GM12878 (cell line): ENCODE measurements around the gene IL32. TPM values are rescaled to one million over a fixed set of nuclear protein-coding genes. Genes with fewer than 3 reads are reported as not detected.

ENCODE experiments used
- ATAC-seq: fragments of 200-7000 bp; cut with Tn5 transposase; 3 replicates; pipeline ENCODE4 v1.9.1; 2020; ENCODE audit warnings: mild to moderate bottlenecking, moderate library complexity
- BruUV-seq: library from RNA; stranded (reverse); fragments of 400-500 nt; replicated peaks from 2 replicates; lab custom pipeline; 2021; lab: Mats Ljungman, UMichigan
- CTCF ChIA-PET: fragments of 300-600 bp; sonication (Branson Sonifier 250); formaldehyde crosslinking; extraction: SDS; loops from one replicate; lab custom pipeline; 2021; ENCODE audit warnings: inconsistent platforms; lab: Yijun Ruan, JAX
- POLR2A ChIA-PET: fragments of 350-600 bp; formaldehyde crosslinking; extraction: SDS; loops from one replicate; lab custom pipeline; 2021; ENCODE audit warnings: inconsistent platforms; lab: Charles Lee
- RAD21 ChIA-PET: fragments of 300-600 bp; sonication (Branson Sonifier 250); formaldehyde crosslinking; loops from one replicate; lab custom pipeline; 2023; ENCODE audit warnings: antibody characterized with exemption; ENCODE audit not compliant: unreplicated experiment; lab: Charles Lee
- SMC1A ChIA-PET: fragments of 300-600 bp; sonication (Branson Sonifier 250); formaldehyde crosslinking; loops from one replicate; lab custom pipeline; 2023; ENCODE audit not compliant: unreplicated experiment, uncharacterized antibody; lab: Charles Lee
- DNase-seq: peaks from one replicate; pipeline ENCODE4 v3.0.0-alpha.2; 2011; ENCODE audit warnings: low read depth, low spot score
- FAIRE-seq: peaks from 3 replicates; lab custom pipeline; 2011; peaks lifted over from hg19 to GRCh38; lab: Jason Lieb, UNC
- H2AFZ ChIP-seq: 2 replicates; pipeline ENCODE4 v1.6.0; 2011; ENCODE audit warnings: low read depth, low read length, control low read depth; ENCODE audit not compliant: control insufficient read depth
- H3K27ac ChIP-seq: 2 replicates; pipeline ENCODE4 v1.5.1; 2011; ENCODE audit warnings: control low read depth; ENCODE audit not compliant: control insufficient read depth, insufficient read depth
- H3K27me3 ChIP-seq, 2 experiments: replicated peaks in 1 of 2; 2 replicates each; pipeline versions ENCODE4 v1.6.0 to v1.6.1; 2011; ENCODE audit warnings: low read length in 1 of 2; ENCODE audit not compliant: control insufficient read depth in 2 of 2, insufficient read depth in 2 of 2
- H3K36me3 ChIP-seq, 2 experiments: 2 replicates each; pipeline ENCODE4 v1.5.1; 2011; ENCODE audit warnings: low read length in 1 of 2; ENCODE audit not compliant: control insufficient read depth in 2 of 2, insufficient read depth in 2 of 2
- H3K4me1 ChIP-seq: 2 replicates; pipeline ENCODE4 v1.6.1; 2011; ENCODE audit warnings: mild to moderate bottlenecking, low read length, moderate library complexity, mixed read lengths; ENCODE audit not compliant: control insufficient read depth, insufficient read depth
- H3K4me2 ChIP-seq: 2 replicates; pipeline ENCODE4 v1.6.0; 2011; ENCODE audit warnings: control low read depth; ENCODE audit not compliant: control insufficient read depth, insufficient read depth
- H3K4me3 ChIP-seq: fragments of 200-600 bp; sonication (generic); 2 replicates; pipeline ENCODE4 v1.5.1; 2016
- H3K79me2 ChIP-seq: 2 replicates; pipeline ENCODE4 v1.6.0; 2011; ENCODE audit warnings: low read length; ENCODE audit not compliant: control insufficient read depth, insufficient read depth
- H3K9ac ChIP-seq: 2 replicates; pipeline ENCODE4 v1.8.0; 2011; ENCODE audit warnings: low read length, control low read depth, mixed read lengths; ENCODE audit not compliant: control insufficient read depth, insufficient read depth
- H3K9me3 ChIP-seq: replicated peaks from 3 replicates; pipeline ENCODE4 v1.5.1; 2011; ENCODE audit warnings: mild to moderate bottlenecking, low read length; ENCODE audit not compliant: control insufficient read depth, insufficient read depth
- H4K20me1 ChIP-seq: 2 replicates; pipeline ENCODE4 v1.6.0; 2011; ENCODE audit not compliant: control insufficient read depth, insufficient read depth
- BRCA1 ChIP-seq: IDR thresholded peaks from 2 replicates; pipeline ENCODE4 v1.6.1; 2011; ENCODE audit warnings: low read depth, low read length, improper control_type of control experiment
- CEBPB ChIP-seq, 2 experiments: fragments of 150-350 bp in 1 of 2; IDR thresholded peaks; 2 replicates each; pipeline ENCODE4 v1.6.1; 2012 to 2014; ENCODE audit warnings: low read depth in 2 of 2, low read length in 2 of 2, borderline replicate concordance in 1 of 2, inconsistent platforms in 1 of 2
- CREB1 ChIP-seq: IDR thresholded peaks from 2 replicates; pipeline ENCODE4 v1.6.1; 2012; ENCODE audit warnings: low read depth, mild to moderate bottlenecking, inconsistent platforms
- MEF2A ChIP-seq: IDR thresholded peaks from 2 replicates; pipeline ENCODE4 v1.6.1; 2011; ENCODE audit warnings: low read depth, mild to moderate bottlenecking, low read length, moderate library complexity; ENCODE audit not compliant: insufficient read depth
- MXI1 ChIP-seq: fragments of 150-350 bp; IDR thresholded peaks from 2 replicates; pipeline ENCODE4 v1.6.1; 2011; ENCODE audit warnings: low read depth, mild to moderate bottlenecking, inconsistent platforms, low read length, improper control_type of control experiment
- RAD51 ChIP-seq: fragments of 450-650 bp; IDR thresholded peaks from 2 replicates; pipeline ENCODE4 v1.6.1; 2016; ENCODE audit warnings: moderate library complexity, mild to moderate bottlenecking, inconsistent platforms
- SMARCA5 ChIP-seq: fragments of 450-650 bp; IDR thresholded peaks from 2 replicates; pipeline ENCODE4 v1.6.1; 2017; ENCODE audit warnings: mild to moderate bottlenecking
- WGBS: methylation state at CpG from one replicate; pipeline ENCODE4 v1.1.6; 2016; ENCODE audit warnings: low lambda C conversion rate; ENCODE audit not compliant: insufficient replicate concordance, insufficient coverage; ENCODE audit errors: missing lambda C conversion rate; 5-methylcytosine and 5-hydroxymethylcytosine counted together
- in situ Hi-C: fragments of 300-500 bp; cut with MboI; formaldehyde crosslinking; loops from 9 replicates; pipeline ENCODE4 v1.14.3; 2018; ENCODE audit warnings: mixed read lengths
- intact Hi-C: fragments of 100-400 bp; cut with micrococcal nuclease; formaldehyde crosslinking; loops from one replicate; pipeline ENCODE4 v1.14.2; 2022; ENCODE audit not compliant: unreplicated experiment
- polyA plus RNA-seq, 11 experiments: library from polyadenylated mRNA; depleted of rRNA in 4 of 11; unstranded in 6 of 11; stranded (reverse) in 5 of 11; fragments of >200 nt; fragmentation: Nextera tagmentation in 4 of 11; fragmentation: Illumina TruSeq in 1 of 11; extraction: Ambion mirVana in 4 of 11; extraction: Trizol in 1 of 11; gene quantifications; 1 replicate in 1 of 11; 2 replicates in 10 of 11; pipeline versions ENCODE4 v1.2.1 to v1.2.3, GENCODE V29; 2011 to 2016; ENCODE audit warnings: inconsistent platforms in 2 of 11, missing spikeins in 2 of 11, low read depth in 1 of 11
- small RNA-seq: library from RNA; depleted of rRNA; stranded (forward); fragments of <200 nt; gene quantifications from one replicate; pipeline ENCODE3, GENCODE V24; 2014
- total RNA-seq, 4 experiments: library from RNA; depleted of rRNA in 3 of 4; stranded (reverse); fragments of >200 nt in 3 of 4; fragmentation: Illumina TruSeq in 1 of 4; extraction: Trizol in 1 of 4; gene quantifications; 2 replicates each; pipeline versions ENCODE4 v1.2.1 to v1.2.3, GENCODE V29; 2013 to 2021
- TF ChIP-seq, protein P1 (sequence below): fragments of 450-650 bp; IDR thresholded peaks from 2 replicates; pipeline ENCODE4 v1.6.1; 2016; ENCODE audit warnings: mild to moderate bottlenecking
- TF ChIP-seq, protein P2 (sequence below): fragments of 450-650 bp; IDR thresholded peaks from 2 replicates; pipeline ENCODE4 v1.6.1; 2017; ENCODE audit warnings: low read depth, mild to moderate bottlenecking, moderate library complexity
- TF ChIP-seq, protein P3 (sequence below): IDR thresholded peaks from 2 replicates; pipeline ENCODE4 v1.6.1; 2012; ENCODE audit warnings: low read depth, low read length, improper control_type of control experiment

IL32 gene
- total and polyA plus RNA-seq, 10 of the 15 experiments (the other 5 are each of a cell fraction or from before 2014, with no cell fraction given): 27.0 to 122 (median 55.8) TPM

DNA sequence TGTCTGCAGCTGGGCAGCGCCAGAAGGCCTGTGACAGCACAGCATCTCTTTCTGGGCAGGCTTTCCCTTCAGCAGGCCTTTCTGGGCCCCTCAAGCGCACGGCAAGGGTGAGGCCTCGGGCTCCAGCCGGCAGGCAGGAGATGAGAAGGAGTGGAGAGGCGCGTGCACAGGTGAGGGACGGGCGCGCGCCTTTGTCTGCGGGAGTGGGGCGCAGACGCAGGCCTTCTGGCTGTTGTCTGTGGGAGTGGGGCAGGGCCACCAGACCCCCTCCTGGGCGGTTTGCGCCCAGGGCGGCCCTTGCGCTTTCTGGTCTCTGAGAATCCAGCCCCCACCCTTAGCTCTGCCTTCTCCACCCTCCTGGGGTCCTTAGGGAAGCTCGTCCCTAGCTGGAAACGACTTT lies 53.4 kb downstream of the IL32 start:
- Histone ChIP-seq H3K27ac (no peak overlapping the region), H3K4me2 (no peak overlapping the region), H3K4me1 (peaks cover 7% of the 10 kb centered on the region), H3K9ac (no peak overlapping the region), H3K36me3 (no peaks in the 10 kb centered on the region), H4K20me1 (no peaks in the 10 kb centered on the region), H3K79me2 (no peaks in the 10 kb centered on the region), H3K9me3 (no peaks in the 10 kb centered on the region), H3K4me3 (no peak overlapping the region), H2AFZ (no peak overlapping the region), H3K27me3 (no peaks in the 10 kb centered on the region)
- ATAC-seq: no peak
- FAIRE-seq: no peak
- no TSS peak for BruUV-seq
- ChIA-PET SMC1A (no interaction called here), POLR2A (interaction anchor here (1.0 kb wide), 1 partner anchor 9 kb away, joined by 3 read pairs; no protein-coding TSS in a partner anchor), RAD21 (no interaction called here), CTCF (interaction anchor here (5.6 kb wide), 1 partner anchor 10 kb away, joined by 41 read pairs; no protein-coding TSS in a partner anchor)
- no peak for DNase-seq
- WGBS: 66% methylated on average over 20 of the region's 20 CpGs
- in situ Hi-C loops (no loop called here), intact Hi-C loops (no loop called here)
- TF ChIP-seq MXI1 (no peak), BRCA1 (no peak), CREB1 (no peak), RAD51 (no peak), SMARCA5 (no peak), CEBPB (IDR thresholded peaks at IDR 0.05; ENCODE audit: borderline replicate concordance in 1 of 2, low read depth in 2 of 2, low read length in 2 of 2) (no peak), MEF2A (no peak)
- TF ChIP-seq, protein P1, sequence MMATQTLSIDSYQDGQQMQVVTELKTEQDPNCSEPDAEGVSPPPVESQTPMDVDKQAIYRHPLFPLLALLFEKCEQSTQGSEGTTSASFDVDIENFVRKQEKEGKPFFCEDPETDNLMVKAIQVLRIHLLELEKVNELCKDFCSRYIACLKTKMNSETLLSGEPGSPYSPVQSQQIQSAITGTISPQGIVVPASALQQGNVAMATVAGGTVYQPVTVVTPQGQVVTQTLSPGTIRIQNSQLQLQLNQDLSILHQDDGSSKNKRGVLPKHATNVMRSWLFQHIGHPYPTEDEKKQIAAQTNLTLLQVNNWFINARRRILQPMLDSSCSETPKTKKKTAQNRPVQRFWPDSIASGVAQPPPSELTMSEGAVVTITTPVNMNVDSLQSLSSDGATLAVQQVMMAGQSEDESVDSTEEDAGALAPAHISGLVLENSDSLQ: no peak
- TF ChIP-seq, protein P2, sequence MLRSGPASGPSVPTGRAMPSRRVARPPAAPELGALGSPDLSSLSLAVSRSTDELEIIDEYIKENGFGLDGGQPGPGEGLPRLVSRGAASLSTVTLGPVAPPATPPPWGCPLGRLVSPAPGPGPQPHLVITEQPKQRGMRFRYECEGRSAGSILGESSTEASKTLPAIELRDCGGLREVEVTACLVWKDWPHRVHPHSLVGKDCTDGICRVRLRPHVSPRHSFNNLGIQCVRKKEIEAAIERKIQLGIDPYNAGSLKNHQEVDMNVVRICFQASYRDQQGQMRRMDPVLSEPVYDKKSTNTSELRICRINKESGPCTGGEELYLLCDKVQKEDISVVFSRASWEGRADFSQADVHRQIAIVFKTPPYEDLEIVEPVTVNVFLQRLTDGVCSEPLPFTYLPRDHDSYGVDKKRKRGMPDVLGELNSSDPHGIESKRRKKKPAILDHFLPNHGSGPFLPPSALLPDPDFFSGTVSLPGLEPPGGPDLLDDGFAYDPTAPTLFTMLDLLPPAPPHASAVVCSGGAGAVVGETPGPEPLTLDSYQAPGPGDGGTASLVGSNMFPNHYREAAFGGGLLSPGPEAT: no peak
- TF ChIP-seq, protein P3, sequence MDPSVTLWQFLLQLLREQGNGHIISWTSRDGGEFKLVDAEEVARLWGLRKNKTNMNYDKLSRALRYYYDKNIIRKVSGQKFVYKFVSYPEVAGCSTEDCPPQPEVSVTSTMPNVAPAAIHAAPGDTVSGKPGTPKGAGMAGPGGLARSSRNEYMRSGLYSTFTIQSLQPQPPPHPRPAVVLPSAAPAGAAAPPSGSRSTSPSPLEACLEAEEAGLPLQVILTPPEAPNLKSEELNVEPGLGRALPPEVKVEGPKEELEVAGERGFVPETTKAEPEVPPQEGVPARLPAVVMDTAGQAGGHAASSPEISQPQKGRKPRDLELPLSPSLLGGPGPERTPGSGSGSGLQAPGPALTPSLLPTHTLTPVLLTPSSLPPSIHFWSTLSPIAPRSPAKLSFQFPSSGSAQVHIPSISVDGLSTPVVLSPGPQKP: no peak

Small RNA genes lying within 50 kb of the gene (small RNA-seq; reads per million reads assigned to genes)
- gene RNU1-22P: 0.12 reads per million

Other genes starting within 250 kb of the IL32 start
Only the 7 nearest of the 24 such genes appear.
- gene TNFRSF12A, start 45.3 kb upstream of the IL32 start, total RNA-seq (2014; rRNA removed): 0.44 and 1.4 TPM in 2 replicates
- gene TNFRSF12A, start 45.3 kb upstream of the IL32 start, total RNA-seq (2014; rRNA removed; fragmentation: Illumina TruSeq; extraction: Trizol): 0.28 and 0.67 TPM in 2 replicates
- gene TNFRSF12A, start 45.3 kb upstream of the IL32 start, total RNA-seq (2021): 0.58 and 0.90 TPM in 2 replicates
- 0.62 and 1.0 TPM in 2 replicates for gene TNFRSF12A, start 45.3 kb upstream of the IL32 start, polyA plus RNA-seq (2011; rRNA removed)
- gene TNFRSF12A, start 45.3 kb upstream of the IL32 start, polyA plus RNA-seq (2014; fragmentation: Illumina TruSeq; extraction: Trizol): 0.35 TPM in 1 of 2 replicates, not detected in the other
- not detected for gene TNFRSF12A, start 45.3 kb upstream of the IL32 start, polyA plus RNA-seq (2014; fragmentation: Nextera tagmentation; extraction: Ambion mirVana)
- gene TNFRSF12A, start 45.3 kb upstream of the IL32 start, polyA plus RNA-seq (2014; rRNA removed): 0.67 and 1.7 TPM in 2 replicates
- 1 to 10 TPM; 1.5 TPM for gene TNFRSF12A, start 45.3 kb upstream of the IL32 start, polyA plus RNA-seq (2016; fragmentation: Nextera tagmentation; extraction: Ambion mirVana)
- 35.9 and 40.7 TPM in 2 replicates for gene HCFC1R1, start 41.7 kb upstream of the IL32 start, total RNA-seq (2014; rRNA removed)
- gene HCFC1R1, start 41.7 kb upstream of the IL32 start, total RNA-seq (2014; rRNA removed; fragmentation: Illumina TruSeq; extraction: Trizol): 13.7 and 14.6 TPM in 2 replicates
- 26.6 and 31.7 TPM in 2 replicates for gene HCFC1R1, start 41.7 kb upstream of the IL32 start, total RNA-seq (2021)
- gene HCFC1R1, start 41.7 kb upstream of the IL32 start, polyA plus RNA-seq (2011; rRNA removed): 6.8 and 14.3 TPM in 2 replicates
- gene HCFC1R1, start 41.7 kb upstream of the IL32 start, polyA plus RNA-seq (2014; fragmentation: Illumina TruSeq; extraction: Trizol): 4.8 and 11.5 TPM in 2 replicates
- gene HCFC1R1, start 41.7 kb upstream of the IL32 start, polyA plus RNA-seq (2014; fragmentation: Nextera tagmentation; extraction: Ambion mirVana): 10 to 100 TPM in 1 of 2 experiments, 1 to 10 TPM in 1; 2.8 to 10.2 TPM
- gene HCFC1R1, start 41.7 kb upstream of the IL32 start, polyA plus RNA-seq (2014; rRNA removed): 41.9 and 48.1 TPM in 2 replicates
- gene HCFC1R1, start 41.7 kb upstream of the IL32 start, polyA plus RNA-seq (2016; fragmentation: Nextera tagmentation; extraction: Ambion mirVana): 10 to 100 TPM; 31.4 to 42.5 TPM
- 21.6 and 28.5 TPM in 2 replicates for gene THOC6, start 41.6 kb upstream of the IL32 start, total RNA-seq (2014; rRNA removed)
- 15.1 and 15.9 TPM in 2 replicates for gene THOC6, start 41.6 kb upstream of the IL32 start, total RNA-seq (2014; rRNA removed; fragmentation: Illumina TruSeq; extraction: Trizol)
- 31.6 and 33.1 TPM in 2 replicates for gene THOC6, start 41.6 kb upstream of the IL32 start, total RNA-seq (2021)
- 15.5 and 27.3 TPM in 2 replicates for gene THOC6, start 41.6 kb upstream of the IL32 start, polyA plus RNA-seq (2011; rRNA removed)
- 4.8 and 14.3 TPM in 2 replicates for gene THOC6, start 41.6 kb upstream of the IL32 start, polyA plus RNA-seq (2014; fragmentation: Illumina TruSeq; extraction: Trizol)
- gene THOC6, start 41.6 kb upstream of the IL32 start, polyA plus RNA-seq (2014; fragmentation: Nextera tagmentation; extraction: Ambion mirVana): 1 to 10 TPM; 1.0 to 2.4 TPM
- gene THOC6, start 41.6 kb upstream of the IL32 start, polyA plus RNA-seq (2014; rRNA removed): 31.7 and 35.2 TPM in 2 replicates
- 10 to 100 TPM; 53.7 to 54.4 TPM for gene THOC6, start 41.6 kb upstream of the IL32 start, polyA plus RNA-seq (2016; fragmentation: Nextera tagmentation; extraction: Ambion mirVana)
- gene BICDL2, start 28.7 kb upstream of the IL32 start, total RNA-seq (2014; rRNA removed): not detected in 2 replicates
- not detected in 2 replicates for gene BICDL2, start 28.7 kb upstream of the IL32 start, total RNA-seq (2014; rRNA removed; fragmentation: Illumina TruSeq; extraction: Trizol)
- not detected in 2 replicates for gene BICDL2, start 28.7 kb upstream of the IL32 start, total RNA-seq (2021)
- not detected in 2 replicates for gene BICDL2, start 28.7 kb upstream of the IL32 start, polyA plus RNA-seq (2011; rRNA removed)
- gene BICDL2, start 28.7 kb upstream of the IL32 start, polyA plus RNA-seq (2014; fragmentation: Illumina TruSeq; extraction: Trizol): not detected in 2 replicates
- not detected for gene BICDL2, start 28.7 kb upstream of the IL32 start, polyA plus RNA-seq (2014; fragmentation: Nextera tagmentation; extraction: Ambion mirVana)
- not detected in 2 replicates for gene BICDL2, start 28.7 kb upstream of the IL32 start, polyA plus RNA-seq (2014; rRNA removed)
- not detected for gene BICDL2, start 28.7 kb upstream of the IL32 start, polyA plus RNA-seq (2016; fragmentation: Nextera tagmentation; extraction: Ambion mirVana)
- gene MMP25, start 19.1 kb upstream of the IL32 start, total RNA-seq (2014; rRNA removed): 0.11 and 0.33 TPM in 2 replicates
- 0.18 and 0.31 TPM in 2 replicates for gene MMP25, start 19.1 kb upstream of the IL32 start, total RNA-seq (2014; rRNA removed; fragmentation: Illumina TruSeq; extraction: Trizol)
- 0.31 and 0.35 TPM in 2 replicates for gene MMP25, start 19.1 kb upstream of the IL32 start, total RNA-seq (2021)
- 0.01 and 0.03 TPM in 2 replicates for gene MMP25, start 19.1 kb upstream of the IL32 start, polyA plus RNA-seq (2011; rRNA removed)
- gene MMP25, start 19.1 kb upstream of the IL32 start, polyA plus RNA-seq (2014; fragmentation: Illumina TruSeq; extraction: Trizol): 0.06 TPM in 1 of 2 replicates, not detected in the other
- under 1 TPM in 1 of 2 experiments, not detected in 1; 0.04 TPM for gene MMP25, start 19.1 kb upstream of the IL32 start, polyA plus RNA-seq (2014; fragmentation: Nextera tagmentation; extraction: Ambion mirVana)
- gene MMP25, start 19.1 kb upstream of the IL32 start, polyA plus RNA-seq (2014; rRNA removed): 0.35 and 0.39 TPM in 2 replicates
- under 1 TPM; 0.13 to 0.36 TPM for gene MMP25, start 19.1 kb upstream of the IL32 start, polyA plus RNA-seq (2016; fragmentation: Nextera tagmentation; extraction: Ambion mirVana)
- gene ZSCAN10, start 33.7 kb downstream of the IL32 start, total RNA-seq (2014; rRNA removed): 0.06 TPM in 1 of 2 replicates, not detected in the other
- not detected in 2 replicates for gene ZSCAN10, start 33.7 kb downstream of the IL32 start, total RNA-seq (2014; rRNA removed; fragmentation: Illumina TruSeq; extraction: Trizol)
- not detected in 2 replicates for gene ZSCAN10, start 33.7 kb downstream of the IL32 start, total RNA-seq (2021)
- not detected in 2 replicates for gene ZSCAN10, start 33.7 kb downstream of the IL32 start, polyA plus RNA-seq (2011; rRNA removed)
- not detected in 2 replicates for gene ZSCAN10, start 33.7 kb downstream of the IL32 start, polyA plus RNA-seq (2014; fragmentation: Illumina TruSeq; extraction: Trizol)
- gene ZSCAN10, start 33.7 kb downstream of the IL32 start, polyA plus RNA-seq (2014; fragmentation: Nextera tagmentation; extraction: Ambion mirVana): not detected
- gene ZSCAN10, start 33.7 kb downstream of the IL32 start, polyA plus RNA-seq (2014; rRNA removed): 0.06 TPM in 1 of 2 replicates, not detected in the other
- gene ZSCAN10, start 33.7 kb downstream of the IL32 start, polyA plus RNA-seq (2016; fragmentation: Nextera tagmentation; extraction: Ambion mirVana): under 1 TPM in 1 of 2 experiments, not detected in 1; 0.33 TPM
- gene ZNF205, start 46.9 kb downstream of the IL32 start, total RNA-seq (2014; rRNA removed): 0.71 and 0.90 TPM in 2 replicates
- 0.32 and 0.63 TPM in 2 replicates for gene ZNF205, start 46.9 kb downstream of the IL32 start, total RNA-seq (2014; rRNA removed; fragmentation: Illumina TruSeq; extraction: Trizol)
- gene ZNF205, start 46.9 kb downstream of the IL32 start, total RNA-seq (2021): 1.2 and 1.5 TPM in 2 replicates
- gene ZNF205, start 46.9 kb downstream of the IL32 start, polyA plus RNA-seq (2011; rRNA removed): 0.29 and 0.67 TPM in 2 replicates
- 0.26 TPM in 1 of 2 replicates, not detected in the other for gene ZNF205, start 46.9 kb downstream of the IL32 start, polyA plus RNA-seq (2014; fragmentation: Illumina TruSeq; extraction: Trizol)
- gene ZNF205, start 46.9 kb downstream of the IL32 start, polyA plus RNA-seq (2014; fragmentation: Nextera tagmentation; extraction: Ambion mirVana): not detected
- gene ZNF205, start 46.9 kb downstream of the IL32 start, polyA plus RNA-seq (2014; rRNA removed): 0.95 and 1.00 TPM in 2 replicates
- gene ZNF205, start 46.9 kb downstream of the IL32 start, polyA plus RNA-seq (2016; fragmentation: Nextera tagmentation; extraction: Ambion mirVana): 1 to 10 TPM in 1 of 2 experiments, under 1 TPM in 1; 0.58 to 1.1 TPM